ENCODE results near the gene GSTT2.

DNA sequence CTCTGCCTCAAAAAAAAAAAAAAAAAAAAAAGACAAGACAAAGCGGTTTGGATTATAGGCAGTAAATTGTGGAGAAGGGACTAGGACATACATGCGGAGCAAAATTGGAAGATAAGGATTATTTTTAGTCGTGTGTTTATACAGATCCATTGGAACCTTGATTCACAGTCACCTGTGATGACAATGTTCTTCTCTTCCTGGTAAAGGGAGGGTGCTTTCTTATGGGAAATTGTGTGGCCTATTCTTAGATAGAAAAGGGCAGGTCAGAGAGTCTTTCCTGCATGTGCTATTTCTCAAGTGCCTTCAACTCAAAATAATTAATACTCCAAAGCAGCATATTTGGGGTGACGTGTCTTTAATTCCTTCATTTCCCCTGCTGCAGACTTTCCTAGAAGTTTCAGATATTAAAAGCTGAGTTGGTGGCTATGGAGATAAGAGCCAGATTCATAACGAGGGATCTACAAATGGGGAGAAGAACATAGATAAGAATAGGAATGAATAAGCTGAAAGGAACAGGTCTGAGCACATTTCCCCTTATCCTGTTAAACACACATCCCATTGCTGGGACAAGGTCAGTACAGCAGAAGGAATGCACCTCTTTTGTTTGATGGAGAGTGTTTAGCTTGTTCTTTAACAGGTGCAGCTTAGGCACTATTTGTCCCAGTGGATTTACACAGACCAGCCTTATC is 41.5 kb upstream of the GSTT2 start:
- no peak for TF ChIP-seq POLR2A (IDR thresholded peaks at IDR 0.05)
- TF ChIP-seq, protein P1, sequence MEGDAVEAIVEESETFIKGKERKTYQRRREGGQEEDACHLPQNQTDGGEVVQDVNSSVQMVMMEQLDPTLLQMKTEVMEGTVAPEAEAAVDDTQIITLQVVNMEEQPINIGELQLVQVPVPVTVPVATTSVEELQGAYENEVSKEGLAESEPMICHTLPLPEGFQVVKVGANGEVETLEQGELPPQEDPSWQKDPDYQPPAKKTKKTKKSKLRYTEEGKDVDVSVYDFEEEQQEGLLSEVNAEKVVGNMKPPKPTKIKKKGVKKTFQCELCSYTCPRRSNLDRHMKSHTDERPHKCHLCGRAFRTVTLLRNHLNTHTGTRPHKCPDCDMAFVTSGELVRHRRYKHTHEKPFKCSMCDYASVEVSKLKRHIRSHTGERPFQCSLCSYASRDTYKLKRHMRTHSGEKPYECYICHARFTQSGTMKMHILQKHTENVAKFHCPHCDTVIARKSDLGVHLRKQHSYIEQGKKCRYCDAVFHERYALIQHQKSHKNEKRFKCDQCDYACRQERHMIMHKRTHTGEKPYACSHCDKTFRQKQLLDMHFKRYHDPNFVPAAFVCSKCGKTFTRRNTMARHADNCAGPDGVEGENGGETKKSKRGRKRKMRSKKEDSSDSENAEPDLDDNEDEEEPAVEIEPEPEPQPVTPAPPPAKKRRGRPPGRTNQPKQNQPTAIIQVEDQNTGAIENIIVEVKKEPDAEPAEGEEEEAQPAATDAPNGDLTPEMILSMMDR (IDR thresholded peaks at IDR 0.05), result no peak
